ENCODE data around the gene SRPRB.
A peak's percentile ranks its signal among the peaks of the same experiment; 100 is the strongest.

The SRPRB gene

GRCh38 chr3:133805384-133805701 is 272 bp upstream of the SRPRB start:
- Histone ChIP-seq H3K9me3 (ENCODE audit: control insufficient read depth, insufficient read depth, low read length) (no peaks in the 10 kb centered on the region), H3K4me1 (ENCODE audit: control insufficient read depth, insufficient read depth, low read length) (no peaks in the 10 kb centered on the region), H3K4me3 (ENCODE audit: low read length) (peak overlapping the region; percentile 81; the same call in 1 of the 2 replicates), H3K36me3 (ENCODE audit: control insufficient read depth, insufficient read depth, low read length) (no peaks in the 10 kb centered on the region; the same call in 1 of the 2 replicates), H3K27me3 (ENCODE audit: control insufficient read depth, insufficient read depth, low read length) (no peaks in the 10 kb centered on the region), H3K27ac (ENCODE audit: low read length) (no peak overlapping the region)
- no peak for DNase-seq (ENCODE audit: low read depth, low spot score)
- WGBS (ENCODE audit: insufficient coverage, insufficient read length) = no CpG with 5 or more reads among the region's 15 CpGs

GRCh38 chr3:133812872-133813271 is 7.3 kb downstream of the SRPRB start:
- no peak for DNase-seq (ENCODE audit: low read depth, low spot score)

GRCh38 chr3:133815386-133815785 is 9.8 kb downstream of the SRPRB start:
- WGBS (ENCODE audit: insufficient coverage, insufficient read length) = no CpG with 5 or more reads among the region's 2 CpGs

More at GRCh38 chr3:133812872-133813271, 7.3 kb downstream of the SRPRB start:
- Histone ChIP-seq H3K4me1 (ENCODE audit: control insufficient read depth, insufficient read depth, low read length) (no peaks in the 10 kb centered on the region), H3K36me3 (ENCODE audit: control insufficient read depth, insufficient read depth, low read length) (peaks cover 2% of the 10 kb centered on the region; the same call in 1 of the 2 replicates), H3K27me3 (ENCODE audit: control insufficient read depth, insufficient read depth, low read length) (no peaks in the 10 kb centered on the region), H3K27ac (ENCODE audit: low read length) (no peak overlapping the region), H3K9me3 (ENCODE audit: control insufficient read depth, insufficient read depth, low read length) (no peaks in the 10 kb centered on the region), H3K4me3 (ENCODE audit: low read length) (no peak overlapping the region)
- no CpG with 5 or more reads among the region's 1 CpG for WGBS (ENCODE audit: insufficient coverage, insufficient read length)

GRCh38 chr3:133820129-133820528 is 14.5 kb downstream of the SRPRB start:
- whole genome bisulfite sequencing (ENCODE audit: insufficient coverage, insufficient read length) = no CpG with 5 or more reads among the region's 4 CpGs
- Histone ChIP-seq H3K4me1 (ENCODE audit: control insufficient read depth, insufficient read depth, low read length) (peaks cover 4% of the 10 kb centered on the region), H3K36me3 (ENCODE audit: control insufficient read depth, insufficient read depth, low read length) (peaks cover 10% of the 10 kb centered on the region; the same call in 1 of the 2 replicates), H3K9me3 (ENCODE audit: control insufficient read depth, insufficient read depth, low read length) (no peaks in the 10 kb centered on the region), H3K4me3 (ENCODE audit: low read length) (no peak overlapping the region), H3K27ac (ENCODE audit: low read length) (no peak overlapping the region), H3K27me3 (ENCODE audit: control insufficient read depth, insufficient read depth, low read length) (no peaks in the 10 kb centered on the region)
- DNase-seq (ENCODE audit: low read depth, low spot score) = no peak

More at GRCh38 chr3:133815386-133815785, 9.8 kb downstream of the SRPRB start:
- no peak for DNase-seq (ENCODE audit: low read depth, low spot score)
- Histone ChIP-seq H3K36me3 (ENCODE audit: control insufficient read depth, insufficient read depth, low read length) (peaks cover 8% of the 10 kb centered on the region; the same call in 1 of the 2 replicates), H3K27ac (ENCODE audit: low read length) (no peak overlapping the region), H3K9me3 (ENCODE audit: control insufficient read depth, insufficient read depth, low read length) (no peaks in the 10 kb centered on the region), H3K4me1 (ENCODE audit: control insufficient read depth, insufficient read depth, low read length) (no peaks in the 10 kb centered on the region), H3K27me3 (ENCODE audit: control insufficient read depth, insufficient read depth, low read length) (no peaks in the 10 kb centered on the region), H3K4me3 (ENCODE audit: low read length) (no peak overlapping the region)

GRCh38 chr3:133820889-133821675 is 15.5 kb downstream of the SRPRB start:
- peaks cover 9% of the 10 kb centered on the region; the same call in 1 of the 2 replicates for H3K36me3 ChIP-seq (ENCODE audit: control insufficient read depth, insufficient read depth, low read length)
- H3K4me3 ChIP-seq (ENCODE audit: low read length) = no peak overlapping the region
- no peaks in the 10 kb centered on the region for H3K9me3 ChIP-seq (ENCODE audit: control insufficient read depth, insufficient read depth, low read length)
- peaks cover 4% of the 10 kb centered on the region for H3K4me1 ChIP-seq (ENCODE audit: control insufficient read depth, insufficient read depth, low read length)
- WGBS (ENCODE audit: insufficient coverage, insufficient read length) = no CpG with 5 or more reads among the region's 3 CpGs
- no peak overlapping the region for H3K27ac ChIP-seq (ENCODE audit: low read length)
- no peak for DNase-seq (ENCODE audit: low read depth, low spot score)
- no peaks in the 10 kb centered on the region for H3K27me3 ChIP-seq (ENCODE audit: control insufficient read depth, insufficient read depth, low read length)

GRCh38 chr3:133821767-133822638 is 16.4 kb downstream of the SRPRB start:
- no peaks in the 10 kb centered on the region for H3K27me3 ChIP-seq (ENCODE audit: control insufficient read depth, insufficient read depth, low read length)
- H3K4me3 ChIP-seq (ENCODE audit: low read length) = no peak overlapping the region
- H3K9me3 ChIP-seq (ENCODE audit: control insufficient read depth, insufficient read depth, low read length) = no peaks in the 10 kb centered on the region
- H3K4me1 ChIP-seq (ENCODE audit: control insufficient read depth, insufficient read depth, low read length) = peaks cover 4% of the 10 kb centered on the region
- H3K27ac ChIP-seq (ENCODE audit: low read length) = no peak overlapping the region
- no CpG with 5 or more reads among the region's 8 CpGs for WGBS (ENCODE audit: insufficient coverage, insufficient read length)
- peak; percentile 16 for DNase-seq (ENCODE audit: low read depth, low spot score)
- peaks cover 9% of the 10 kb centered on the region; the same call in 1 of the 2 replicates for H3K36me3 ChIP-seq (ENCODE audit: control insufficient read depth, insufficient read depth, low read length)

GRCh38 chr3:133824961-133825485 is 19.4 kb downstream of the SRPRB start:
- H3K4me1 ChIP-seq (ENCODE audit: control insufficient read depth, insufficient read depth, low read length) = peaks cover 4% of the 10 kb centered on the region
- DNase-seq (ENCODE audit: low read depth, low spot score) = no peak

GRCh38 chr3:133825969-133826727 is 20.5 kb downstream of the SRPRB start:
- Histone ChIP-seq H3K36me3 (ENCODE audit: control insufficient read depth, insufficient read depth, low read length) (no peaks in the 10 kb centered on the region), H3K4me3 (ENCODE audit: low read length) (no peak overlapping the region), H3K27me3 (ENCODE audit: control insufficient read depth, insufficient read depth, low read length) (no peaks in the 10 kb centered on the region), H3K9me3 (ENCODE audit: control insufficient read depth, insufficient read depth, low read length) (no peaks in the 10 kb centered on the region), H3K27ac (ENCODE audit: low read length) (no peak overlapping the region), H3K4me1 (ENCODE audit: control insufficient read depth, insufficient read depth, low read length) (peaks cover 4% of the 10 kb centered on the region)
- DNase-seq (ENCODE audit: low read depth, low spot score) = no peak
- WGBS (ENCODE audit: insufficient coverage, insufficient read length) = no CpG with 5 or more reads among the region's 12 CpGs

More at GRCh38 chr3:133824961-133825485, 19.4 kb downstream of the SRPRB start:
- no peaks in the 10 kb centered on the region for H3K9me3 ChIP-seq (ENCODE audit: control insufficient read depth, insufficient read depth, low read length)
- H3K36me3 ChIP-seq (ENCODE audit: control insufficient read depth, insufficient read depth, low read length) = peaks cover 3% of the 10 kb centered on the region; the same call in 1 of the 2 replicates
- no peaks in the 10 kb centered on the region for H3K27me3 ChIP-seq (ENCODE audit: control insufficient read depth, insufficient read depth, low read length)
- no peak overlapping the region for H3K27ac ChIP-seq (ENCODE audit: low read length)
- WGBS (ENCODE audit: insufficient coverage, insufficient read length) = no CpG with 5 or more reads among the region's 8 CpGs
- H3K4me3 ChIP-seq (ENCODE audit: low read length) = no peak overlapping the region

GRCh38 chr3:133827136-133827535 is 21.5 kb downstream of the SRPRB start:
- H3K27me3 ChIP-seq (ENCODE audit: control insufficient read depth, insufficient read depth, low read length) = no peaks in the 10 kb centered on the region
- no peak overlapping the region for H3K4me3 ChIP-seq (ENCODE audit: low read length)
- no peaks in the 10 kb centered on the region for H3K36me3 ChIP-seq (ENCODE audit: control insufficient read depth, insufficient read depth, low read length)
- no peaks in the 10 kb centered on the region for H3K9me3 ChIP-seq (ENCODE audit: control insufficient read depth, insufficient read depth, low read length)
- H3K27ac ChIP-seq (ENCODE audit: low read length) = no peak overlapping the region
- H3K4me1 ChIP-seq (ENCODE audit: control insufficient read depth, insufficient read depth, low read length) = peaks cover 3% of the 10 kb centered on the region
- DNase-seq (ENCODE audit: low read depth, low spot score) = no peak
- no CpG with 5 or more reads among the region's 1 CpG for WGBS (ENCODE audit: insufficient coverage, insufficient read length)

GRCh38 chr3:133827684-133828083 is 22.1 kb downstream of the SRPRB start:
- Histone ChIP-seq H3K9me3 (ENCODE audit: control insufficient read depth, insufficient read depth, low read length) (no peaks in the 10 kb centered on the region), H3K4me3 (ENCODE audit: low read length) (no peak overlapping the region), H3K36me3 (ENCODE audit: control insufficient read depth, insufficient read depth, low read length) (no peaks in the 10 kb centered on the region), H3K27me3 (ENCODE audit: control insufficient read depth, insufficient read depth, low read length) (no peaks in the 10 kb centered on the region), H3K4me1 (ENCODE audit: control insufficient read depth, insufficient read depth, low read length) (no peaks in the 10 kb centered on the region), H3K27ac (ENCODE audit: low read length) (no peak overlapping the region)
- WGBS (ENCODE audit: insufficient coverage, insufficient read length) = no CpG with 5 or more reads among the region's 4 CpGs
- no peak for DNase-seq (ENCODE audit: low read depth, low spot score)
